GM18526 (cell line): ENCODE data around the gene VWC2L.

Experiments used
- POLR2A ChIP-seq: IDR thresholded peaks from 3 replicates; pipeline ENCODE4 v1.6.1; 2011; ENCODE audit not compliant: insufficient read length; ENCODE audit errors: extremely low read depth

VWC2L gene

DNA sequence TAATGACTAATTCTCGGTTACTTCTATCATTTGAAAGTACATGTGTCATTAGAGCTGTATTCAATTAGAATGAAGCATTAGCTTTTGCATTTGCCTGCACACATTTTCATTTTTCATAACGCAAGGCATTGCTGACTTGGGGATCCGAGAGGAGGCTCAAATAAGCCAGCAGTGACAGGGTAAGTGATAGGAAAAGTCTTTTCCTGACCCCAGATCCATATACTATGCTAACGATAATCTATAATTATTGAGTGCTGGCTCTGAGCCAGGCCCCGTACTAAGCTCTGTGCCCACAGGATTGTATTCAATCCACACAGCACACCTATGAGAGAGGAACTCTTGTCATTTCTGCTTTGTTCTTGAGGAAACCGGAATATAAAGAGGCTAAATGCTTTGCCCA, 168.2 kb downstream of the VWC2L start:
- TF ChIP-seq POLR2A = no peak

DNA sequence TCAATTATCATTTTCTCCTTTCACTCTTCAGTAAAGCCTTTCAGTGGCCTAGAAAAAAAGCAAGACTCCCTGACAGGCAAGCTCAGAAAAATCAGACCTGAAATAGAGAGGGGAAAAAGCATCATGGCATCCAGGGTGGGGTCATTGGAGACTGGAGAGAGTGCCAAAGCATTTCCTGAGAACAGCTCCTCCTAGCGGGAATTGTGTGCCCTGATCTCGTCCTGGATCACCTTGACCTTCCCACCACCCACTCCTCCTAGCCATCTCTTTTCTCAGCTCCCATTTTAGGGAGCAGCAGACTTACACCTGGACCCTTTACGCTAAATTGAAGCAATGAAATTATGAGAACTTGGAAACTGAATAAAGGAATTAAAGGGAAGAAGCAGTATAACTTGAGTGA, 176.6 kb downstream of the VWC2L start:
- TF ChIP-seq POLR2A = no peak

DNA sequence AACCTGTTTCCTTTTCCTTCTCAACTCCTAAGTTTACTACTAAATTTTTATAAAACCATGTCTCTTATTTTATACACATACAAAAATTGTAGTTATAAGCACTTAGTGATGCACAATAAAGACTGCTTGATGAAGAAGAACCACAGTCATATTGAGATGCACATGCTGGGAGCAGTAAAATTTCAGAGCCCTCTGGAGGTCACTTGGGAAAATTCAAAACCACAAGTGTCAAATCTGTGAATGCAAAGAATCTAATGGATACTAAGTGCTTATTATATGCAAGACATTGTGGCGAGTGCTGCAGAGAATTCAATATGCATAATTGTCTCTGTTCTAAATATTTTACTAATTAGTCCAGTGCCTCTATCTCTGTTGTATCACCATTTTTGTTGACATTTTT, 180.5 kb downstream of the VWC2L start:
- TF ChIP-seq POLR2A = no peak

- no peak for TF ChIP-seq POLR2A
These were observed 181.2 kb downstream of the VWC2L start for GRCh38 chr2:214592011-214592410.

DNA sequence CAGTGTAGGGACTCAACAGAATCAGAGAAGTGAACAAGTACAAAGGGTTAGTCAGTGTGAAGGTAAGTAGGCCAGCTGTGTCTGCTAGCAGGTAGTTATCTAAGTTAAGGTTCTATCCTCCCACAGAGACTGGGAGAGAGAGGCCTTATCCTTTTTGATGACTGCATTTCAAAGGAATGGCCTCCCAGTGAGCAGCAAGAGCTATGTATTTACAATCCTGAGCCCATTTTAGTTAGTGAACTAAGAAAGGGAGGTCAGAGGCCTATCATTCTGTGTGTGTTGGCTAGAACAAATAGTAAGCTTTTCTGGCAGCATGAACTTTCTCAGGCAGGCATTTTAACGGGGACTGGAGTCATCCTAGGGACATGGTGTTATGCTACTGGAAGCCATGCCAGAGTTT, 182.9 kb downstream of the VWC2L start:
- no peak for TF ChIP-seq POLR2A

- TF ChIP-seq POLR2A = no peak
These were observed 191.2 kb downstream of the VWC2L start for GRCh38 chr2:214601852-214602633.

- TF ChIP-seq POLR2A = no peak
These were observed 194.0 kb downstream of the VWC2L start for GRCh38 chr2:214604861-214605260.

- no peak for TF ChIP-seq POLR2A
These were observed 196.2 kb downstream of the VWC2L start for GRCh38 chr2:214607051-214607450.

DNA sequence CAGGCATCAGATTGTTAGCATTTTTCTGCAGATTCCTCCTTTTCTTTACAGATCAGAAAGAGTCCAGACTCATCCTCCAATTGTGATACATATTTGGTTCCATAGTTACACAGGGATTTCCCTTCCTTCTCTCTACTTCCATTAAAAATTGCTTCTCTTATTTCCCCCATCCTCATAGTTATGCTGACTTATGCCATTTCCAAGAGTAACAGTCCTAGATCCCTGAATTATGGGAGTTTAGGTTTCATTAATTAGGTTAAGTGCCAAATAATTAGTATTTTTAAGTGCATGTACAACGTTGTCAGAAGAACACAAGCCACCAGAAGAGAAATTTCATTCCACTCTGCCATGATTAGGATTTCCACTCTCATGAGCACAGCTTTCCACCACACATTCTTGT, 200.2 kb downstream of the VWC2L start:
- no peak for TF ChIP-seq POLR2A

DNA sequence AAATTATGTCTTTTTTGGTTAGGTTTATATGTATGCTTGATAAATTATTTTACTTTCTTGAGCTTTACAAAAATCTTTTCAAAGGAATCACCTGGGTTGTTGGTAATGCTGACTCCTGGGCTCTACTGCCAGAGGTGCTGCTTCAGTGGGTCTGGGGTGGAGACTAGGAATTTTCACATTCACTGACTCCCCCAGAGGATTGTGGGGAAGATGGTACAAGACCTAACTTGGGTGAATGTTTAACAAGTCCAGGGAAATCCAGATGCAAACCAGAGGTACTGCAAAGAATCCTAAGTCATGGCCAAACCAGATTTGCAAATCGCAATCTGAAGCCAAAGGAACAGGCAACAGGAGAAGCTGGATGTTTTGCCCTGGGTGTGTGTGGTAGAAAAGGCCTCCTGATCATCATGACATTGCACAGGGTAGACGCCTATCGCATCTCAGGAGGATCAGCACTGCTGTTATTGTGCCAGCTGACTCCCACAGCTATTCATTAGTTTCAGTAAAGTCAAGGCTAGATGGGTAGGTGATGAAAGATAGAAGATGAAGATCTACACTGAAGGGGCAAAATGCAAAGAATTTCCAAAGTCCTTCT, 213.4 kb downstream of the VWC2L start:
- no peak for TF ChIP-seq POLR2A

DNA sequence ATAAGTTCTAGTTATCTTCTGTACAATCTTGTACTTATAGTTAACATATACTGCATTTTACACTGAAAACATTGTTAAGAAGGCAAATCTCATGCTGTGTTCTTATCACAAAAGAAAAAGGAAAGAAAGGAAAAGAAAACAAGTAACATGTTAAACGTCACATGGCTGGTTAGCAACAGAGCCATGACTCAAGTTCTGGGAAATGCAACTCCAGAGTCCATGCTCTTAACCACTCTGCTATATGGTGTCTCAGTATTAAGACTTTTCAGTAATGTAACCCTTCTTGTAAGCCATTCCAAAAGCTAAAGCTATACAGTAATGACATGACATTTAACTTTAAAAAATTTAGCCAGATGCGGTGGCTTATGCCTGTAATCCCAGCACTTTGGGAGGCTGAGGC, 217.2 kb downstream of the VWC2L start:
- no peak for TF ChIP-seq POLR2A
